Osteoblast (primary cell): ENCODE results near the gene LGALS8. TPM values are rescaled to one million over a fixed set of nuclear protein-coding genes. Genes with fewer than 3 reads are reported as not detected.

Experiments
- DNase-seq: peaks from one replicate; pipeline ENCODE4 v3.0.0; 2011; ENCODE audit warnings: low spot score, mixed read lengths; ENCODE audit not compliant: insufficient read length; ENCODE audit errors: missing footprints
- H2AFZ ChIP-seq: 2 replicates; pipeline ENCODE4 v1.6.0; 2011; ENCODE audit warnings: mild to moderate bottlenecking, low read length
- H3K27ac ChIP-seq: 2 replicates; pipeline ENCODE4 v1.5.1; 2011; ENCODE audit warnings: mild to moderate bottlenecking, low read depth, low read length, moderate library complexity
- H3K27me3 ChIP-seq: 2 replicates; pipeline ENCODE4 v1.6.0; 2012; ENCODE audit warnings: mild to moderate bottlenecking, control low read depth, inconsistent platforms, low read length, moderate library complexity; ENCODE audit not compliant: insufficient read depth
- H3K36me3 ChIP-seq: 2 replicates; pipeline ENCODE4 v1.5.1; 2011; ENCODE audit warnings: mild to moderate bottlenecking, low read length, control low read depth, moderate library complexity; ENCODE audit not compliant: insufficient read depth
- H3K4me1 ChIP-seq: 2 replicates; pipeline ENCODE4 v1.5.1; 2011; ENCODE audit warnings: mild to moderate bottlenecking, low read length, control low read depth, moderate library complexity; ENCODE audit not compliant: insufficient read depth
- H3K4me2 ChIP-seq: 2 replicates; pipeline ENCODE4 v1.6.0; 2011; ENCODE audit warnings: mild to moderate bottlenecking, low read length; ENCODE audit not compliant: insufficient read depth
- H3K4me3 ChIP-seq: fragments of 200-600 bp; sonication (generic); 3 replicates; pipeline ENCODE4 v1.5.1; 2012; ENCODE audit warnings: mild to moderate bottlenecking, low read length, inconsistent platforms; ENCODE audit not compliant: insufficient read depth
- H3K79me2 ChIP-seq: 2 replicates; pipeline ENCODE4 v1.6.0; 2012; ENCODE audit warnings: mild to moderate bottlenecking, low read length, control low read depth, inconsistent platforms; ENCODE audit not compliant: insufficient read depth
- H3K9me3 ChIP-seq: 2 replicates; pipeline ENCODE4 v1.5.1; 2011; ENCODE audit warnings: low read depth, low read length, control low read depth
- H4K20me1 ChIP-seq: 2 replicates; pipeline ENCODE4 v1.6.0; 2012; ENCODE audit warnings: mild to moderate bottlenecking, low read length, control low read depth; ENCODE audit not compliant: insufficient read depth
- total RNA-seq: library from RNA; depleted of rRNA; stranded (reverse); fragments of >200 nt; gene quantifications from 2 replicates; pipeline ENCODE4 v1.2.3, GENCODE V29; 2012
- TF ChIP-seq, protein P1 (sequence below): IDR thresholded peaks from 2 replicates; pipeline ENCODE4 v1.5.1; 2011; ENCODE audit warnings: mild to moderate bottlenecking, low read depth, low read length, moderate library complexity; ENCODE audit errors: extremely low read depth

Gene LGALS8
- total RNA-seq, 1 donor: 79.6 TPM

- Histone ChIP-seq H3K4me2 (peak overlapping the region; percentile 84), H2AFZ (peak overlapping the region; percentile 91), H3K79me2 (peaks cover 18% of the 10 kb centered on the region), H3K27me3 (no peaks in the 10 kb centered on the region), H3K36me3 (peaks cover 16% of the 10 kb centered on the region), H3K4me3 (peak overlapping the region; percentile 99), H3K9me3 (no peaks in the 10 kb centered on the region), H4K20me1 (no peaks in the 10 kb centered on the region), H3K4me1 (peaks cover 3% of the 10 kb centered on the region), H3K27ac (peak overlapping the region; percentile 84)
- no peak for DNase-seq
- TF ChIP-seq, protein P1, sequence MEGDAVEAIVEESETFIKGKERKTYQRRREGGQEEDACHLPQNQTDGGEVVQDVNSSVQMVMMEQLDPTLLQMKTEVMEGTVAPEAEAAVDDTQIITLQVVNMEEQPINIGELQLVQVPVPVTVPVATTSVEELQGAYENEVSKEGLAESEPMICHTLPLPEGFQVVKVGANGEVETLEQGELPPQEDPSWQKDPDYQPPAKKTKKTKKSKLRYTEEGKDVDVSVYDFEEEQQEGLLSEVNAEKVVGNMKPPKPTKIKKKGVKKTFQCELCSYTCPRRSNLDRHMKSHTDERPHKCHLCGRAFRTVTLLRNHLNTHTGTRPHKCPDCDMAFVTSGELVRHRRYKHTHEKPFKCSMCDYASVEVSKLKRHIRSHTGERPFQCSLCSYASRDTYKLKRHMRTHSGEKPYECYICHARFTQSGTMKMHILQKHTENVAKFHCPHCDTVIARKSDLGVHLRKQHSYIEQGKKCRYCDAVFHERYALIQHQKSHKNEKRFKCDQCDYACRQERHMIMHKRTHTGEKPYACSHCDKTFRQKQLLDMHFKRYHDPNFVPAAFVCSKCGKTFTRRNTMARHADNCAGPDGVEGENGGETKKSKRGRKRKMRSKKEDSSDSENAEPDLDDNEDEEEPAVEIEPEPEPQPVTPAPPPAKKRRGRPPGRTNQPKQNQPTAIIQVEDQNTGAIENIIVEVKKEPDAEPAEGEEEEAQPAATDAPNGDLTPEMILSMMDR: no peak
Observed at GRCh38 chr1:236524895-236525184, 1.1 kb downstream of the LGALS8 start.

DNA sequence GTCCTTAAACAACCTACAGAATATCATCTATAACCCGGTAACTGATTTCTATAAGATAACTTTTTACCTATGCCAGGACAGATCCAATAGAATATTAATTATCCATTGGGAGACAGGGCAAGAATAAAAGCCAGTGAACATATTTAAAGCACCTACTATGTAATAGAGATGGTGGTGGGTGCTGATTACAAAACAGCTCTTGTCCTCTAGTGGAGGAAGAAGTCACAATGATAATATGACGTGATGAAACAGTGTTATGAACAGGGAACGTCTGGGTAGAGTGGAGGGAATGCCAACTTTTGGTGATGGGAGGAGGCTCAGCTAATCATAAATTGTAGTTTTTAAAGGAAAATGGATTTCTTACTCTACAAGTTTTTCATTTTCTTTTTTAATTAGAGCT is 2.3 kb downstream of the LGALS8 start:
- H3K4me1 ChIP-seq: peaks cover 3% of the 10 kb centered on the region
- H3K79me2 ChIP-seq: peaks cover 18% of the 10 kb centered on the region
- H3K4me3 ChIP-seq: no peak overlapping the region
- H3K4me2 ChIP-seq: no peak overlapping the region
- no peak overlapping the region for H2AFZ ChIP-seq
- H4K20me1 ChIP-seq: no peaks in the 10 kb centered on the region
- no peak for DNase-seq
- H3K9me3 ChIP-seq: no peaks in the 10 kb centered on the region
- no peak overlapping the region for H3K27ac ChIP-seq
- no peaks in the 10 kb centered on the region for H3K27me3 ChIP-seq
- peaks cover 16% of the 10 kb centered on the region for H3K36me3 ChIP-seq
- TF ChIP-seq, protein P1: no peak

DNA sequence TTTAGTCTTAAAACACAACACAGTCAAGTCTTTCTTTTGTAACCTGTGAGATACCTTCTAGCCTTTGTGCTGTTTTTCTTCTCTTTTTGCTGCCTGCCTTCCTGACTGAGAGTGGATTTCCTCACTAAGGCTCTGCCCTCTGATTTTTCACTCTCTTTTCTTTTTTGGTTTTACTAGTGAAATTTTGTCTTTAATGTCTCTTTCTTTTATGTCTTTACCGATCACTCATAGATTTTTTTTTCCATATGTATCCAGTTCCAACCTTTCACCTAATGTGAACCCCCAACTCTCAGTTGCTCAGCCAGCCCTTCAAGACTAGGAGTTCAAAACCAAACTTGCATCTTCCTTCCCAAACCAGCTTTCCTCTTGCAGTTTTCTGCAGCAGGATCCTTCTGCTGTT is 6.5 kb downstream of the LGALS8 start:
- peaks cover 13% of the 10 kb centered on the region for H3K4me1 ChIP-seq
- TF ChIP-seq, protein P1: no peak

DNA sequence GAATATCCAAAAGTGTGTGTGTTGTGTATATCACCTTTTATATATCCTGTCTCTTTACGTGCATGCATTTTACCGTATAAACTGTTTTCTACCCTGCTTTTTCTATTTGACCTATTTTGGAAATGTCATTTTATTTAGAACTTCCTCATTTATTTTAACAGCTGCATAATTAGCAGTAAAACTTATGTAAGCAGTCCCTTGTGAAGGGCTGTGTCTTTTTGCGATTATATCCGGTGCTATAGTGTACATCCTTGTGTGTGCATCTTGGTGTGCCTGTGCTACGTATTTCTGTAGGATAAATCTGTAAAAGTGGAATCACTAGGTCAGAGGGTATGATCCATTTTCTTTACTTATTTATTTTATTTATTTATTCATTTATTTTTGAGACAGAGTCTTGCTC is 7.2 kb downstream of the LGALS8 start:
- TF ChIP-seq, protein P1: no peak
- Histone ChIP-seq H3K27me3 (no peaks in the 10 kb centered on the region), H3K4me2 (no peak overlapping the region), H3K27ac (no peak overlapping the region), H3K9me3 (no peaks in the 10 kb centered on the region), H3K79me2 (peaks cover 29% of the 10 kb centered on the region), H3K4me1 (peaks cover 13% of the 10 kb centered on the region), H3K36me3 (peaks cover 16% of the 10 kb centered on the region), H2AFZ (no peak overlapping the region), H4K20me1 (peaks cover 10% of the 10 kb centered on the region), H3K4me3 (no peak overlapping the region)
- DNase-seq: no peak

More for the DNA sequence above, 6.5 kb downstream of the LGALS8 start:
- Histone ChIP-seq H3K4me3 (no peak overlapping the region), H3K9me3 (no peaks in the 10 kb centered on the region), H3K27me3 (no peaks in the 10 kb centered on the region), H2AFZ (no peak overlapping the region), H3K36me3 (peaks cover 18% of the 10 kb centered on the region), H4K20me1 (peaks cover 6% of the 10 kb centered on the region), H3K4me2 (no peak overlapping the region), H3K79me2 (peaks cover 25% of the 10 kb centered on the region), H3K27ac (no peak overlapping the region)
- no peak for DNase-seq
